ACC112 (cell line): Measurements from ENCODE around the gene ULK1.
"Not testable (repeated sequence)": the region's sequence is repeated elsewhere in the genome, so short reads cannot be mapped to it uniquely, and the experiment has no call there.

Experiments
- H2AFZ ChIP-seq: fragments of 200-600 bp; sonication (generic); one replicate; pipeline ENCODE4 v1.6.0; 2017; ENCODE audit warnings: antibody characterized with exemption, low read length; ENCODE audit not compliant: unreplicated experiment
- H3K27ac ChIP-seq: fragments of 200-600 bp; sonication (generic); 2 replicates; pipeline ENCODE4 v1.5.1; 2014; ENCODE audit warnings: low read depth, mild to moderate bottlenecking, antibody characterized with exemption, low read length, moderate library complexity
- H3K27me3 ChIP-seq: fragments of 200-600 bp; sonication (generic); 2 replicates; pipeline ENCODE4 v1.6.1; 2014; ENCODE audit warnings: mild to moderate bottlenecking, antibody characterized with exemption, low read length, moderate library complexity, mixed read lengths; ENCODE audit not compliant: insufficient read depth
- H3K36me3 ChIP-seq: fragments of 200-600 bp; sonication (generic); 2 replicates; pipeline ENCODE4 v1.6.1; 2016; ENCODE audit warnings: mild to moderate bottlenecking, antibody characterized with exemption, low read length, moderate library complexity, mixed read lengths; ENCODE audit not compliant: insufficient read depth
- H3K4me1 ChIP-seq: fragments of 200-600 bp; sonication (generic); one replicate; pipeline ENCODE4 v1.6.1; 2016; ENCODE audit warnings: low read length, mixed read lengths; ENCODE audit not compliant: insufficient read depth, unreplicated experiment, control insufficient read depth
- H3K4me3 ChIP-seq: fragments of 200-600 bp; sonication (generic); 2 replicates; pipeline ENCODE4 v1.5.1; 2014; ENCODE audit warnings: mild to moderate bottlenecking, low read depth, low read length
- H3K79me2 ChIP-seq: fragments of 200-600 bp; sonication (generic); one replicate; pipeline ENCODE4 v1.6.0; 2016; ENCODE audit warnings: low read length; ENCODE audit not compliant: control insufficient read depth, unreplicated experiment, insufficient read depth

Gene ULK1

GRCh38 chr12:131947482-131948027 lies 53.1 kb downstream of the ULK1 start:
- Histone ChIP-seq H3K4me3 (no peak overlapping the region), H3K4me1 (peaks cover 4% of the 10 kb centered on the region), H3K79me2 (peaks cover 21% of the 10 kb centered on the region), H3K27me3 (no peaks in the 10 kb centered on the region), H2AFZ (no peak overlapping the region), H3K27ac (no peak overlapping the region), H3K36me3 (no peaks in the 10 kb centered on the region)

- Histone ChIP-seq H3K79me2 (peaks cover 27% of the 10 kb centered on the region), H3K4me1 (peaks cover 4% of the 10 kb centered on the region), H3K36me3 (no peaks in the 10 kb centered on the region), H3K27me3 (no peaks in the 10 kb centered on the region), H2AFZ (no peak overlapping the region), H3K27ac (no peak overlapping the region), H3K4me3 (no peak overlapping the region)
Observed at GRCh38 chr12:131948166-131948712, 53.8 kb downstream of the ULK1 start.

GRCh38 chr12:131948713-131949430 lies 54.5 kb downstream of the ULK1 start:
- not testable (repeated sequence) for H3K27me3 ChIP-seq, H3K4me1 ChIP-seq, H3K27ac ChIP-seq, H3K36me3 ChIP-seq
- Histone ChIP-seq H3K79me2 (peaks cover 33% of the 10 kb centered on the region), H3K4me3 (peak overlapping the region; percentile 76), H2AFZ (peak overlapping the region; percentile 82)

GRCh38 chr12:131949431-131950181 lies 55.2 kb downstream of the ULK1 start, which contains the start of gene EP400:
TSS of gene EP400 (plus strand) at chr12:131949942. CDS start at chr12:131960620, 10,678 bp downstream.
- H3K4me1 ChIP-seq: peaks cover 4% of the 10 kb centered on the region
- no peaks in the 10 kb centered on the region for H3K27me3 ChIP-seq
- peak within 1 kb of the TSS; percentile 82 for H2AFZ ChIP-seq
- peak within 1 kb of the TSS; percentile 79 for H3K4me3 ChIP-seq
- peaks cover 41% of the 10 kb centered on the region for H3K79me2 ChIP-seq
- no peaks in the 10 kb centered on the region for H3K36me3 ChIP-seq
- peak within 1 kb of the TSS; percentile 43; the same call in 1 of the 2 replicates for H3K27ac ChIP-seq

- H3K4me1 ChIP-seq: peaks cover 4% of the 10 kb centered on the region
- H3K27me3 ChIP-seq: no peaks in the 10 kb centered on the region
- H3K36me3 ChIP-seq: no peaks in the 10 kb centered on the region
- H2AFZ ChIP-seq: peak overlapping the region; percentile 74
- peak overlapping the region; percentile 79 for H3K4me3 ChIP-seq
- peaks cover 45% of the 10 kb centered on the region for H3K79me2 ChIP-seq
- H3K27ac ChIP-seq: peak overlapping the region; percentile 43; the same call in 1 of the 2 replicates
Observed at GRCh38 chr12:131950182-131950913, 55.9 kb downstream of the ULK1 start.

- Histone ChIP-seq H3K79me2 (peaks cover 78% of the 10 kb centered on the region), H3K4me1 (peaks cover 17% of the 10 kb centered on the region)
- H3K27ac ChIP-seq, H3K36me3 ChIP-seq, H3K27me3 ChIP-seq, H2AFZ ChIP-seq, H3K4me3 ChIP-seq: not testable (repeated sequence)
Observed at GRCh38 chr12:131953810-131954209, 59.4 kb downstream of the ULK1 start.

- not testable (repeated sequence) for H3K4me3 ChIP-seq, H3K27ac ChIP-seq, H3K36me3 ChIP-seq, H3K27me3 ChIP-seq, H2AFZ ChIP-seq
- Histone ChIP-seq H3K4me1 (peaks cover 17% of the 10 kb centered on the region), H3K79me2 (peaks cover 85% of the 10 kb centered on the region)
Observed at GRCh38 chr12:131954460-131954859, 60.0 kb downstream of the ULK1 start.

- Histone ChIP-seq H3K27ac (no peak overlapping the region), H3K79me2 (peaks cover 80% of the 10 kb centered on the region), H3K4me1 (peaks cover 13% of the 10 kb centered on the region)
Observed at GRCh38 chr12:131959116-131959515, 64.7 kb downstream of the ULK1 start.

GRCh38 chr12:131959641-131960589 lies 65.5 kb downstream of the ULK1 start:
- peaks cover 80% of the 10 kb centered on the region for H3K79me2 ChIP-seq
- peaks cover 12% of the 10 kb centered on the region; the same call in 1 of the 2 replicates for H3K36me3 ChIP-seq
- no peak overlapping the region for H2AFZ ChIP-seq
- H3K4me1 ChIP-seq: peaks cover 18% of the 10 kb centered on the region
- H3K4me3 ChIP-seq: no peak overlapping the region
- H3K27ac ChIP-seq: no peak overlapping the region
- H3K27me3 ChIP-seq: no peaks in the 10 kb centered on the region

More at GRCh38 chr12:131959116-131959515, 64.7 kb downstream of the ULK1 start:
- H3K27me3 ChIP-seq: no peaks in the 10 kb centered on the region
- H3K36me3 ChIP-seq: peaks cover 12% of the 10 kb centered on the region; the same call in 1 of the 2 replicates
- H3K4me3 ChIP-seq: no peak overlapping the region
- H2AFZ ChIP-seq: no peak overlapping the region
